ENCODE data around the gene KRTAP10-11.
"Not testable (repeated sequence)": the region's sequence is repeated elsewhere in the genome, so short reads cannot be mapped to it uniquely, and the experiment has no call there.

Gene KRTAP10-11

GRCh38 chr21:44646366-44647221 is at the start of gene KRTAP10-11:
KRTAP10-11 (plus strand) TSS chr21:44646414; CDS start chr21:44646459, 45 bp downstream.
- H3K36me3 ChIP-seq (ENCODE audit: insufficient read depth, low read length); H3K27ac ChIP-seq (ENCODE audit: low read depth, low read length); H3K4me3 ChIP-seq (ENCODE audit: low read depth, low read length); H3K4me1 ChIP-seq (ENCODE audit: control insufficient read depth, insufficient read depth, low read length, unreplicated experiment); H2AFZ ChIP-seq (ENCODE audit: low read length, unreplicated experiment); H3K79me2 ChIP-seq (ENCODE audit: control insufficient read depth, insufficient read depth, low read length, unreplicated experiment): not testable (repeated sequence)
- H3K27me3 ChIP-seq (ENCODE audit: insufficient read depth, low read length) = peaks cover 24% of the 10 kb centered on the region

GRCh38 chr21:44598061-44598460 is 48.2 kb upstream of the KRTAP10-11 start:
- Histone ChIP-seq H3K4me3 (ENCODE audit: low read depth, low read length) (no peak overlapping the region), H3K79me2 (ENCODE audit: control insufficient read depth, insufficient read depth, low read length, unreplicated experiment) (no peaks in the 10 kb centered on the region), H3K36me3 (ENCODE audit: insufficient read depth, low read length) (no peaks in the 10 kb centered on the region), H3K4me1 (ENCODE audit: control insufficient read depth, insufficient read depth, low read length, unreplicated experiment) (no peaks in the 10 kb centered on the region), H2AFZ (ENCODE audit: low read length, unreplicated experiment) (no peak overlapping the region), H3K27ac (ENCODE audit: low read depth, low read length) (no peak overlapping the region), H3K27me3 (ENCODE audit: insufficient read depth, low read length) (peaks cover 83% of the 10 kb centered on the region)

GRCh38 chr21:44599264-44600029 is 46.8 kb upstream of the KRTAP10-11 start:
- H3K27ac ChIP-seq (ENCODE audit: low read depth, low read length) = no peak overlapping the region

GRCh38 chr21:44600118-44600978 is 45.9 kb upstream of the KRTAP10-11 start, which contains the start of gene KRTAP10-7:
KRTAP10-7 (plus strand) TSS chr21:44600597; CDS start chr21:44600622, 25 bp downstream.
- H3K36me3 ChIP-seq (ENCODE audit: insufficient read depth, low read length); H2AFZ ChIP-seq (ENCODE audit: low read length, unreplicated experiment); H3K79me2 ChIP-seq (ENCODE audit: control insufficient read depth, insufficient read depth, low read length, unreplicated experiment); H3K27ac ChIP-seq (ENCODE audit: low read depth, low read length); H3K4me1 ChIP-seq (ENCODE audit: control insufficient read depth, insufficient read depth, low read length, unreplicated experiment); H3K4me3 ChIP-seq (ENCODE audit: low read depth, low read length): not testable (repeated sequence)
- peaks cover 78% of the 10 kb centered on the region for H3K27me3 ChIP-seq (ENCODE audit: insufficient read depth, low read length)

More at GRCh38 chr21:44599264-44600029, 46.8 kb upstream of the KRTAP10-11 start:
- Histone ChIP-seq H3K27me3 (ENCODE audit: insufficient read depth, low read length) (peaks cover 76% of the 10 kb centered on the region), H3K4me1 (ENCODE audit: control insufficient read depth, insufficient read depth, low read length, unreplicated experiment) (no peaks in the 10 kb centered on the region), H3K4me3 (ENCODE audit: low read depth, low read length) (no peak overlapping the region), H2AFZ (ENCODE audit: low read length, unreplicated experiment) (no peak overlapping the region), H3K79me2 (ENCODE audit: control insufficient read depth, insufficient read depth, low read length, unreplicated experiment) (no peaks in the 10 kb centered on the region), H3K36me3 (ENCODE audit: insufficient read depth, low read length) (no peaks in the 10 kb centered on the region)

- not testable (repeated sequence) for H3K4me3 ChIP-seq (ENCODE audit: low read depth, low read length); H2AFZ ChIP-seq (ENCODE audit: low read length, unreplicated experiment); H3K36me3 ChIP-seq (ENCODE audit: insufficient read depth, low read length); H3K4me1 ChIP-seq (ENCODE audit: control insufficient read depth, insufficient read depth, low read length, unreplicated experiment); H3K79me2 ChIP-seq (ENCODE audit: control insufficient read depth, insufficient read depth, low read length, unreplicated experiment); H3K27ac ChIP-seq (ENCODE audit: low read depth, low read length)
- peaks cover 76% of the 10 kb centered on the region for H3K27me3 ChIP-seq (ENCODE audit: insufficient read depth, low read length)
These were observed 45.1 kb upstream of the KRTAP10-11 start for GRCh38 chr21:44601091-44601490.

- H3K27ac ChIP-seq (ENCODE audit: low read depth, low read length) = no peak overlapping the region
- no peak overlapping the region for H3K4me3 ChIP-seq (ENCODE audit: low read depth, low read length)
- no peak overlapping the region for H2AFZ ChIP-seq (ENCODE audit: low read length, unreplicated experiment)
- peaks cover 75% of the 10 kb centered on the region for H3K27me3 ChIP-seq (ENCODE audit: insufficient read depth, low read length)
- no peaks in the 10 kb centered on the region for H3K36me3 ChIP-seq (ENCODE audit: insufficient read depth, low read length)
- no peaks in the 10 kb centered on the region for H3K4me1 ChIP-seq (ENCODE audit: control insufficient read depth, insufficient read depth, low read length, unreplicated experiment)
- no peaks in the 10 kb centered on the region for H3K79me2 ChIP-seq (ENCODE audit: control insufficient read depth, insufficient read depth, low read length, unreplicated experiment)
These were observed 44.4 kb upstream of the KRTAP10-11 start for GRCh38 chr21:44601596-44602462.

- Histone ChIP-seq H3K27me3 (ENCODE audit: insufficient read depth, low read length) (peaks cover 71% of the 10 kb centered on the region), H3K4me3 (ENCODE audit: low read depth, low read length) (no peak overlapping the region), H3K27ac (ENCODE audit: low read depth, low read length) (no peak overlapping the region), H3K36me3 (ENCODE audit: insufficient read depth, low read length) (no peaks in the 10 kb centered on the region), H3K4me1 (ENCODE audit: control insufficient read depth, insufficient read depth, low read length, unreplicated experiment) (no peaks in the 10 kb centered on the region), H2AFZ (ENCODE audit: low read length, unreplicated experiment) (no peak overlapping the region), H3K79me2 (ENCODE audit: control insufficient read depth, insufficient read depth, low read length, unreplicated experiment) (no peaks in the 10 kb centered on the region)
These were observed 43.8 kb upstream of the KRTAP10-11 start for GRCh38 chr21:44602463-44602850.

GRCh38 chr21:44603109-44603875 is 42.9 kb upstream of the KRTAP10-11 start:
- Histone ChIP-seq H3K27me3 (ENCODE audit: insufficient read depth, low read length) (peaks cover 62% of the 10 kb centered on the region), H3K36me3 (ENCODE audit: insufficient read depth, low read length) (no peaks in the 10 kb centered on the region), H2AFZ (ENCODE audit: low read length, unreplicated experiment) (no peak overlapping the region), H3K4me3 (ENCODE audit: low read depth, low read length) (no peak overlapping the region), H3K4me1 (ENCODE audit: control insufficient read depth, insufficient read depth, low read length, unreplicated experiment) (no peaks in the 10 kb centered on the region), H3K27ac (ENCODE audit: low read depth, low read length) (no peak overlapping the region), H3K79me2 (ENCODE audit: control insufficient read depth, insufficient read depth, low read length, unreplicated experiment) (no peaks in the 10 kb centered on the region)

GRCh38 chr21:44603911-44604310 is 42.3 kb upstream of the KRTAP10-11 start:
- Histone ChIP-seq H3K27ac (ENCODE audit: low read depth, low read length) (no peak overlapping the region), H3K27me3 (ENCODE audit: insufficient read depth, low read length) (peaks cover 56% of the 10 kb centered on the region), H3K4me1 (ENCODE audit: control insufficient read depth, insufficient read depth, low read length, unreplicated experiment) (no peaks in the 10 kb centered on the region), H3K36me3 (ENCODE audit: insufficient read depth, low read length) (no peaks in the 10 kb centered on the region), H2AFZ (ENCODE audit: low read length, unreplicated experiment) (no peak overlapping the region), H3K79me2 (ENCODE audit: control insufficient read depth, insufficient read depth, low read length, unreplicated experiment) (no peaks in the 10 kb centered on the region), H3K4me3 (ENCODE audit: low read depth, low read length) (no peak overlapping the region)

Data from ACC112 (cell line).